NCI-H446 treated with DMSO at 0.1 percent for 48 hours (cell line): ENCODE measurements around the gene GRB10.

Experiments
- DNase-seq: peaks from one replicate; lab custom pipeline; 2025; lab: John Stamatoyannopoulos, UW

Gene GRB10

GRCh38 chr7:50653981-50654425, 128.7 kb downstream of the GRB10 start:
- no peak for DNase-seq

GRCh38 chr7:50653126-50653864, 129.4 kb downstream of the GRB10 start:
- DNase-seq: no peak

- no peak for DNase-seq
Measured at GRCh38 chr7:50652400-50653125, 130.1 kb downstream of the GRB10 start.

GRCh38 chr7:50651271-50651989, 131.3 kb downstream of the GRB10 start:
- no peak for DNase-seq

- DNase-seq: no peak
Measured at GRCh38 chr7:50650057-50650664, 132.5 kb downstream of the GRB10 start.

- DNase-seq: no peak
Measured at GRCh38 chr7:50649259-50649885, 133.3 kb downstream of the GRB10 start.

GRCh38 chr7:50648570-50649169, 134.0 kb downstream of the GRB10 start:
- no peak for DNase-seq

- no peak for DNase-seq
Measured at GRCh38 chr7:50648076-50648475, 134.6 kb downstream of the GRB10 start.

GRCh38 chr7:50647286-50647980, 135.3 kb downstream of the GRB10 start:
- DNase-seq: no peak

- no peak for DNase-seq
Measured at GRCh38 chr7:50646069-50646468, 136.6 kb downstream of the GRB10 start.

GRCh38 chr7:50645186-50645585, 137.5 kb downstream of the GRB10 start:
- DNase-seq: no peak

GRCh38 chr7:50644586-50644985, 138.1 kb downstream of the GRB10 start:
- DNase-seq: no peak

GRCh38 chr7:50644114-50644513, 138.6 kb downstream of the GRB10 start:
- no peak for DNase-seq

GRCh38 chr7:50641442-50642405, 141.0 kb downstream of the GRB10 start:
- no peak for DNase-seq

GRCh38 chr7:50640779-50641178, 141.9 kb downstream of the GRB10 start:
- DNase-seq: no peak

- DNase-seq: no peak
Measured at GRCh38 chr7:50640256-50640655, 142.4 kb downstream of the GRB10 start.

GRCh38 chr7:50637725-50638643, 144.7 kb downstream of the GRB10 start:
- no peak for DNase-seq

GRCh38 chr7:50634378-50634777, 148.3 kb downstream of the GRB10 start:
- DNase-seq: no peak

- DNase-seq: no peak
Measured at GRCh38 chr7:50633414-50633710, 149.3 kb downstream of the GRB10 start.
